Measurements from ENCODE around the gene SNX27.
"Not testable (repeated sequence)": the region's sequence is repeated elsewhere in the genome, so short reads cannot be mapped to it uniquely, and the experiment has no call there.

Gene SNX27

GRCh38 chr1:151643085-151643484 is 31.2 kb downstream of the SNX27 start:
- not testable (repeated sequence) for DNase-seq

GRCh38 chr1:151644001-151644400 is 32.2 kb downstream of the SNX27 start:
- no peak for DNase-seq

GRCh38 chr1:151653397-151653796 is 41.5 kb downstream of the SNX27 start:
- DNase-seq: no peak

- no peak for DNase-seq
Observed at GRCh38 chr1:151655371-151655770, 43.5 kb downstream of the SNX27 start.

GRCh38 chr1:151661751-151662150 is 49.9 kb downstream of the SNX27 start:
- no peak for DNase-seq

- DNase-seq: no peak
Observed at GRCh38 chr1:151668090-151668489, 56.2 kb downstream of the SNX27 start.

- not testable (repeated sequence) for DNase-seq
Observed at GRCh38 chr1:151670036-151670675, 58.3 kb downstream of the SNX27 start.

GRCh38 chr1:151673407-151673806 is 61.6 kb downstream of the SNX27 start:
- DNase-seq: no peak

GRCh38 chr1:151680391-151680790 is 68.5 kb downstream of the SNX27 start:
- DNase-seq: no peak

- DNase-seq: no peak
Observed at GRCh38 chr1:151680826-151681225, 69.0 kb downstream of the SNX27 start.

- DNase-seq: no peak
Observed at GRCh38 chr1:151681923-151682322, 70.1 kb downstream of the SNX27 start.

- DNase-seq: not testable (repeated sequence)
Observed at GRCh38 chr1:151682901-151683300, 71.1 kb downstream of the SNX27 start.

GRCh38 chr1:151684128-151684527 is 72.3 kb downstream of the SNX27 start:
- DNase-seq: no peak

GRCh38 chr1:151686561-151686960 is 74.7 kb downstream of the SNX27 start:
- DNase-seq: no peak

- DNase-seq: no peak
Observed at GRCh38 chr1:151689494-151689893, 77.6 kb downstream of the SNX27 start.

GRCh38 chr1:151692226-151692625 is 80.4 kb downstream of the SNX27 start:
- no peak for DNase-seq

- DNase-seq: no peak
Observed at GRCh38 chr1:151693057-151693651, 81.3 kb downstream of the SNX27 start.

- DNase-seq: no peak
Observed at GRCh38 chr1:151701515-151701914, 89.7 kb downstream of the SNX27 start.

GRCh38 chr1:151702936-151703335 is 91.1 kb downstream of the SNX27 start:
- no peak for DNase-seq

- no peak for DNase-seq
Observed at GRCh38 chr1:151703813-151704212, 92.0 kb downstream of the SNX27 start.

- no peak for DNase-seq
Observed at GRCh38 chr1:151704246-151704645, 92.4 kb downstream of the SNX27 start.

- no peak for DNase-seq
Observed at GRCh38 chr1:151705146-151705545, 93.3 kb downstream of the SNX27 start.

- DNase-seq: no peak
Observed at GRCh38 chr1:151705753-151706463, 94.1 kb downstream of the SNX27 start.

Data from stimulated activated CD4-positive, alpha-beta T cell treated with anti-CD3 and anti-CD28 coated beads, Interleukin-2, amount 100 ng/mL, for 48 hours (primary cell).